Stimulated activated CD8-positive, alpha-beta memory T cell treated with anti-CD3 and anti-CD28 coated beads, Interleukin-7, amount 100 ng/mL, for 48 hours (primary cell): ENCODE measurements around the gene MICOS13.

Experiments
- DNase-seq, 2 donors: peaks; one replicate each; pipeline ENCODE4 v3.0.0-alpha.2; 2020; ENCODE audit warnings: low read depth in 1 of 2; ENCODE audit errors: extremely low read depth in 1 of 2

Gene MICOS13

DNA sequence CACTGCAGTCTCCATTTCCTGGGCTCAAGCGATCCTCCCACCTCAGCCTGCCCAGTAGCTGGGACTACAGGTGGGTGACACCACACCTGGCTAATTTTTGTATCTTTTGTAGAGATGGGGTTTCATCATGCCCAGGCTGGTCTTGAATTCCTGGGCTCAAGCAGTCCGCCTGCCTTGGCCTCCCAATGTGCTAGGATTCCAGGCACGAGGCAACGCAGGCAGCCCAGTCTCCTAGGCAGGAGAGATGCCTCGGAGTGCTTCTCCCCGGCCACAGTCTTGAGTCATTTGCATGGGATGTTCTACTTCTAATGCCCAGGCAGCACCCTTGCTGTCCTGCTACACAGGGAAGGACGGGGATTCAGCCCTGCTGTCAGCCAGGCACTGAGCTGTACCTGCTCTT lies 8.7 kb downstream of the MICOS13 start:
- no peak for DNase-seq

DNA sequence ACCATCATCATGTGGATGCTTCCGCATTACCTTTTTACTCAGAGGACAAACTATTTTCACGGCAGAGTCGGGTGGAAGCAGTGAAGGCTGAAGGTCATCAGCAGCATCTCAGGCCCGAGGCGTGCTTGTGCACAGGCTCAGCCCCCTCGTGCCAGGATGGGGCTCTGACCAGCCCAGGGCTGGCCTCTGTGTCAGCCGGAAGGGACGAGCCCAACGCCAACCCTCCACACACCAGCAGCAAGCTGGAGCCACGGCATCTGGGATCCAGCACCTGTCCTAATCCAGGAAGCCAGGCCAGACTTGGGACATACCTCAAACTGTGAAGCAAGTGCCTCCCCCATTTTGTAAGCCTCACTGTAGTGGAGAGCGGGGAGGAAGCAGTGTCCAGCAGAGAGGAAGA lies 11.1 kb downstream of the MICOS13 start:
- no peak for DNase-seq

DNA sequence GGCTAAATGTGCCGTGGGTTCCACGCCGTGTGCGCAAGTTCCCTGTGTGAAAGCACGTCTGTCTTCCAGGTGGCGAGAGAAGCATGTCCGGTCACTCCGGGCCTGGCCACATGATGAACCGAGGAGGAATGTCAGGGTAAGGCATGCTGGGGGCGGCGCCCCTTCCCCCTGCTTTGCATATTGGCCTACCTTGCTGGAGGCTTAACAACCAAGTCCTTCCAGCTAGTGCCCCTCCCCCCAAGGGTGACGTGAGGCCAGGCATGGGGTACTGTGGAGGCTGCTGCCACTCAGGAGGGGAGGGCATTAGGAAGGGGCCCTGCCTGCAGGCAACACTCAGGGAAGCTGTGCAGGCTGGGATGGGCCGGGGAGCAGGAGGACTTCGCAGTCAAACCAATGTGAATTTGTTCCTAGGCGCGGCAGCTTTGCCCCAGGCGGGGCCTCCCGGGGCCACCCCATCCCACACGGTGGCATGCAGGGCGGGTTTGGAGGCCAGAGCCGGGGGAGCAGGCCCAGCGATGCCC lies 12.5 kb downstream of the MICOS13 start:
- DNase-seq, result no peak

DNA sequence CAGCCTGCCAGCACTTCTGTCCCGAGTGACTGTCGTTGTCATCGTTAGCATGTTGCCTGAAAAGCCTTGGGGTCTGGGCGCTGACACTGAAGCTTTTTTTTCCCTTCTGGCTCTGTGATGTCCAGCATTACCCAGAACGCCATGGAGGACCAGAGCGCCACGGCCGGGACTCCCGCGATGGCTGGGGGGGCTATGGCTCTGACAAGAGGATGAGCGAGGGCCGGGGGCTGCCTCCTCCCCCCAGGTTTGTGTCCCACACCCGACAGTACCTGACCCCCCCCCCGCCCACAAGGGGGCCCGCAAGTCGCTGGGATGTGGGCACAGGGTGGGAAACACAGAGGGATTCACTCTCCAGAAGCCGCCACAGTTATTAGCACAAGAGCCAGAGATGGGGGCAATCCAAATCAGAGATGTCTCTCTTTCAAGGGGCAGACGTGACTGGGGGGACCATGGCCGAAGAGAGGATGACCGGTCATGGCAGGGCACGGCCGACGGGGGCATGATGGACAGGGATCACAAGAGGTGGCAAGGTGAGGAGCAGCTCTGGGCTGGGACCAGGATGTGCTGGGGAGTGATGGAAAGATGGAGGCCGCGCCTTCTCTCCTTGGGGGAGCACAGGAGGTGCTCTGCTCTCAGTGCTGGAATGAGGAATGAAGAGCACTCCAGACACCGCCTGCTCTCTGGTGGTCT lies 13.2 kb downstream of the MICOS13 start:
- DNase-seq, result no peak

DNA sequence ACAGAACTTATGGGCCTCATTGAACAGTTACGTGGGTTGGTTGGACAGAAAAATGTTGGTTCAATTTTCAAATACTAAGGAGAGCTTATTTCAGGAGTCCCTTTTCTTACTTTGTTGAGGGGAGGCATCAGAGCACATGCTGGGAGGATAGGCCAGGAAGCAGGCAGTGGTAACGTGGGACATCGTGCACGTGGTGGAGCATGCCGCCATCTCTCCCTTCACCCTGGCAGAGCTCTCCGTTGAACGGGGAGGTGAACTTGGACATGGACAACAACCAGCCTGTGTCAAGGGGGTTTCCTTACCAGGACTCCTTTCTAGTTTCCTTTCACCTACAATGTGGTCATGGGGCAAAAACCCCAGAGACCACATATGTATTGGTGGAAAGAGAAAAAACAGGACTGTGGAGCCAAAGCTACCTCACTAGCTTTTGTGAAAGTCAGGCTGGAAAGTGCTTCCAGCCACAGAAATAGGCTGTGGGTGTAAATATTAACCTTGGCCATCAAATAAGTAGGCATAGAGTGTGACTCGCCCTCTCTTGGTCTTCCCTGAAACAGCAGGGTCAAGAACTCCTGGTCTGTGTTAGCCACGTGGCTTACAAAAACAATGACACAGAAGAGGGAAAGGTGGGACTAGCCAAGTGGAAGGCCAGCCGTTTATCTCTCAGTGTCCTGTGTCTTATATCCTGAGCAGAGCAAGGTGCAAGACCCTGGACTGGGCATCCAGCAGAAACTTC lies 14.4 kb downstream of the MICOS13 start:
- no peak for DNase-seq

DNA sequence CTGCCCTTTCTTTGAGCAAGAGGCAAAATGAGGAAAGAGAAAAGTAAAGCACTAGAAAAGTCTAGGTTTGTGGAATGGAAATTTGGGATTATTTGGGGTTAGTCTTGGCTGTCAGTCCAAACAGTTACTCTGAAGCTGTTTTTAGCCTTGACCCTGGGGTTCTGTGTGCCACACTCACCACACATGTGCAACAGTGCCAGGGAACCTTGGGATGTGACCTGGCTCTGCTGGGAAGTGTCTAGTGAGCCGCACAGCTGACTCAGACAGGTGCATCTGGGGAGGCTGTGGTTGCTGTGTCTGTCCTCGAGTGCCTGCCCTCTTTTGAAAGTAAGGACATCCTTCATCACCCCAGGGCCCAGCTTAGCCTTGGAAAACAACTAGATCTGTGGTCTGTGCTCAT lies 15.8 kb downstream of the MICOS13 start:
- no peak for DNase-seq

DNA sequence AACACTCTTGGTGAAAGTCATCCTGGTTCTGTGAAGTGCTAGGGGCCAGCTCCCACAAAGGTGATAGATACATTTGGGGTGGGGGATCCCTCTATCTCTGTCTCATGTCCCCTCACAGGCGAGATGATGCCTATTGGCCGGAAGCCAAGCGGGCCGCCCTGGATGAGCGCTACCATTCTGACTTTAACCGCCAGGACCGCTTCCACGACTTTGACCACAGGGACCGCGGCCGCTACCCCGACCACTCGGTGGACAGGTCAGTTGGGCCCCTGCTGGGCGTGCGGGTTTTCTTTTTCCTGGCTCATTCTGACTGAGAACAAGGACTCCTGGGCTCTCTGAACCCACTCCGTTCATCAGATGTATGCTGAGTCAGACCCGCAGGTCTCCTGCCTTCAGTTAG lies 16.4 kb downstream of the MICOS13 start:
- no peak for DNase-seq

DNA sequence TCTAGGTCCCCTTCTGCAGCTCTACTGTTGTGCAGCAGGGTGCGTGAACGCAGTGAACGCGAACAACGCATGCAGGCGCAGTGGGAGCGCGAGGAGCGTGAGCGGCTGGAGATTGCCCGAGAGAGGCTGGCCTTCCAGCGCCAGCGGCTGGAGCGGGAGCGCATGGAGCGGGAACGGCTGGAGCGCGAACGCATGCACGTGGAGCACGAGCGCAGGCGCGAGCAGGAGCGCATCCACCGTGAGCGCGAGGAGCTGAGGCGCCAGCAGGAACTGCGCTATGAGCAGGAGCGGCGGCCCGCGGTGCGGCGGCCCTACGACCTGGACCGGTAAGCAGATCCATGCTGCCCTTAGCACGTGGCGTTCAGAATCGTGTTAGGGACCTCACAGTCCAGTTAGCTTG lies 18.8 kb downstream of the MICOS13 start:
- DNase-seq, result no peak

DNA sequence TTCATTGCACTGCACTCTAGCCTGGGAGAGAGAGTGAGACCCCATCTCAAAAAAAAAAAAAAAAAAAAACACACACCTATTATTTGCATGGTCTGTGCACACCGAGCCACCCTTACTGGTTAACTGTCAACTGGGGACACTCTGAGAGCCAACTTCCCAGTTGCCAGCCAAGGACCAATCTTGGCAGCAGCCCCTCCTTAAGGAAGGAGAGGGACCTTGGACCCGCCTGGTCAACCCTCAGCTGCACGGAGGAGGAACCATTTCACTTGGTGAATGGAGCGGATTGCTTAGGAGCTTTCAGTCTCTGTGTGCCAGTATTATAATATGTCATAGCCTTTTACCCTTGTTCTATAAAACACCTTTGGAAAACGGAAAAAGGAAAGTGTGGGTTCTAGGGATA lies 24.9 kb downstream of the MICOS13 start:
- no peak for DNase-seq

DNA sequence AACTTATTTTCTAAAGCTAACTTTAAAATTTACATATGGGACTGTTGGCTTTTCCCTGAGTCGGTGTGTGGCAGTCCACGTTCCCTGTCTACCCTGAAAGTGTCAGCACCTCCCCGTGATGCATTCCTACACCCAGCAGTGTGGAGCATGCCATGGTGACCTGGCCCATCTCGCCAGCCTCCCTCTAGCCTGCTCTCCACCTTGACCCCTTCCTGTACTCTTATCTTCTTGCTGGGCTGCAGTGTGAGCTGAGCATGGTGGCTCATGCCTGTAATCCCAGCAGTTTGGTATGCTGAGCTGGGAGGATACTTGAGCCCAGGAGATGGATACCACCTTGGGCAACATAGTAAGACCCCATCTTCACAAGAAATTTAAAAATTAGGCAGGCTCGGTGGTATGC lies 25.4 kb downstream of the MICOS13 start:
- no peak for DNase-seq

DNA sequence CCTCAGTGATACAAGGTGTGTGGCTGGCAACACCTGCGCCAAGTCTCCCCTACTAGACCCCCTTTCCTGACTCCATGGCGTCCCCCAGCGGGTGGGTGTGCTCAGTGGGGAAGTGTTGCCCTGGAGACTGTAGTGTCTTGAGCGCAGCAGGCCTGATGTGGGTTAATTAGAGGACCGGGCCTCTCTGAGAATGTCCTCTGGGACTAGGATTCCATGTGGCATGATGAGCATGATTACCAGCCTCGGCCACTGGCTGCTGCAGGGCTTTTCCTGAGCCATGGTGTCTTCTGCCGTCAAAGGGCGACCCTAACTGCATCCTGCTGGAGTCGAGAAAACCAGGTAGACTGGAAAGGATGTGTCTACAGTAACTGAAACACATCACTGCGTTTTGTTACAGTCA lies 28.1 kb downstream of the MICOS13 start:
- no peak for DNase-seq

DNA sequence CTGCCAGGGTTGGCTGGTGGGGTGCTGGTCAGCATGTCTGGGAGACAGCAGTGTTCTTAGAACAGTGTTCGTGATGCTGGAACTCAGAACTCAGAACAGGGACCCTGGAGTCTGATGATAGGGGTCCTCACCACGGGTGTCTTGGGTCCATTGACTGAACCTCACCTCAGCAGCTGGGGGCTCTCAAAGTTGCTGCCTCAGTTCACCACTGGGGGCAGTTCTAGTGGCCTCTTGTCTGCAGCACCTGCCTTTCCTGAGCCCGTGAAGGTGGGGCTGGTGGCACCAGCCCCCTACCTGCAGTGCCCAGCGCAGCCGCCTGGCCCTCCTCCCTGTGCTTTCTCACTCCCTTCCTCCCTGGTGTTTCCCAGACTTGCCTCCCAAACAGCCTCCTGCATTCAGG lies 29.0 kb downstream of the MICOS13 start:
- no peak for DNase-seq

DNA sequence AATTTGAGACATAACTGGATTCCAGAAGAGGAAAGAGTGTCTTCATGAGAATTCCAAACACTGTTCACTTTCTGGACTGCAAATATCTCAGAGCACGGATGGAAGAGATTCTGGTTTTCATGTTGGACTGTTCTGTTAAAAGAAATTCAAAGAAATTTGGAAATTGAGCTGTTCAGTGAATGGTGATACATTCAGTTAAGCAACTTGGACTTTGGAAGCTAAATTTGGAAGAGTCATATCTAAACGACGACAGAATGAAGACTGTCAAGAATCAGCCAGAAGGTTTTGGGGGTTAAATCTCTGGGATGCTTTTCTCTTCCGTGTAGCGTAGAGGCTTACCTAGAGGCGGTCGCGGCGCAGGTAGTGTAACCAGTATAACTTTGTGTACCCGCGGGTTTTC lies 31.9 kb downstream of the MICOS13 start:
- no peak for DNase-seq

DNA sequence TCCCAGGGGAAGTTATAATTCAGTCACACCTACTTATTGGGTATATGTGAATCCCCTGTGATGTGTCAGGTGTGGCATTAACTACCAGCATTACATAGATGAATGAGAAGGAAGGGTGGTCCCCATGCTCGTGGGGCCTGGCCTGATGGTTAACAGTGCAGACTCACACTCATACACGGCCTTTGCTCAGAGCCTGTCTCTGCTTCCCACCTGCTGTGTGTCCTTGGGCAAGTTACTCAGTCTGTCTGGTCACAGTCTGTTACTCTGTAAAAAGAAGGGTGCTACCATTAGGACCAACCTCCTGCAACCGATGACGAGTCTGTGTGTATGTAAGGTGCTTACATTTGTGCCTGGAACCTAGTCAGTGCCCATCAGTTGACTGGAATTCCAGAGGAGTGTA lies 33.6 kb downstream of the MICOS13 start:
- DNase-seq, result no peak

DNA sequence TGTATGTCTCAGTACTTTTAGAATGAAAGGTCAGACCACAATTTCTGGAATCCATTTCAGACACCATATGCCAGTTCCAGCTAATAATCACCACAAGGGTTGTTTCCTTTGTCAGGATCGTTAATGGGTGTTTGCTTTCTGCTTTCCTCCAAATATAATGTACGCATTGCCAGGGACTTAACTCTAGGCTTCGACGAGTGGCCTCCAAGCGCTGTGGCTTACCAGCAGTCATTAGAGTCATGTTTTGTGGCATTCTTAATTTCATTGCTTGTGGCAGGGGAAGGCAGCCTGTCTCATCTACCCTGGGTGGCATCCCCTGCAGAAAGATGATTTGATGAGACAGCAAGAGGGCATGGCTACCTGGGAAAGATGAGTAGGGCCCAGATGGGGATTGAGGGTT lies 34.9 kb downstream of the MICOS13 start:
- no peak for DNase-seq

DNA sequence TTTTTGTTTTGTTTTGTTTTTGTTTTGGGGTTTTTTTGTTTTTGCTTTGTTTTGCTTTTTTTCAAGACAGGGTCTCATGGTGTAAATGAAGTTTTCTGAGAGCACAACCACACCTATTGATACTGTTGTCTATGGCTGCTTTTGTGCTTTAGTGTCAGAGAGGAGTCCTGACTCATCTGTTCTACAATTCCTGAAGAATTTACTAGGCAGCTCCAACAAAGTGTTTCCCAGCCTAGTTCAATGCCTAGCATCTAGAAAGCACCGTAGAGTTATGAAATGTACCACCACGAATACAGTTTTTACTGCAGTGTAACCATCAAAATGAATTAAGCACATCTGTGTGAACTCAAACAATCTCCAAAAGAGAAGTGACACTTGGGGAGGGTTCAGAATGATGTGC lies 36.3 kb downstream of the MICOS13 start:
- no peak for DNase-seq

DNA sequence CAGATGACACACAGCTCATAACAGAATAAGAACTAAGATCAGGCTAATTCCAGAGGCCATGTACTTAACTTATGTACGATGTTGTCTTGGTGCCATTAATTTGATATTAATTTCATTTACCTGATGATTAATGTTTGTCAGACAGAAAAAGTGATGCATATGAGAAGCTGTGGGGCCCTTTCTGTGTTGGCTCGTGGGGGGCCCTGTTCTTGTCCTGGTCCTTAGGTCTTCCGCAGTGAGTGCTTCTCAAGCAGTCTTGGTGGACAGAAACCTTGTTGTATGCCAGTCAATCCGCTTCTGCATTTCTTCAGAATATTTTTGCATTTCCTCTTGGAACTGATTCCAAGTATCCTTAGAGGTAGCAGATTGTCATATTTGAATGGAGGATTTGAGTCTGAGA lies 37.3 kb downstream of the MICOS13 start:
- no peak for DNase-seq

DNA sequence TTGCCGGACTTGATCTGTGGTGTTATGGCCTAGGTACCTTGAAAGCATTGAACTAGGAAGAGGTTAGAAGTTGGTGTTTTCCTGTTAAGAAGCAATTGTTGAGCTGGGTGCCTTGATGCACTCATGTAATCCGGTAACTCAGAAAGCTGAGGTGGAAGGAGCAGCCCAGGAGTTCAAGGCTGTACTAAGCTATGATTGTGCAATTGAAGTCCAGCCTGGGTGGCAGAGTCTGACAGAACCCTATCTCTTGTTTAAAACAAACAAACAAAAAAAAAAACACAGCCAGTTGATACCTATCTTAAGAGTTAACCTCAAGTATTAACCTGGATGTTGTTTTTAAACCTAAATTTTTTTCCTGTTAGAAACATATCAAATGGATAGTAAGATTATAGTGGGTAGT lies 38.1 kb downstream of the MICOS13 start:
- no peak for DNase-seq

DNA sequence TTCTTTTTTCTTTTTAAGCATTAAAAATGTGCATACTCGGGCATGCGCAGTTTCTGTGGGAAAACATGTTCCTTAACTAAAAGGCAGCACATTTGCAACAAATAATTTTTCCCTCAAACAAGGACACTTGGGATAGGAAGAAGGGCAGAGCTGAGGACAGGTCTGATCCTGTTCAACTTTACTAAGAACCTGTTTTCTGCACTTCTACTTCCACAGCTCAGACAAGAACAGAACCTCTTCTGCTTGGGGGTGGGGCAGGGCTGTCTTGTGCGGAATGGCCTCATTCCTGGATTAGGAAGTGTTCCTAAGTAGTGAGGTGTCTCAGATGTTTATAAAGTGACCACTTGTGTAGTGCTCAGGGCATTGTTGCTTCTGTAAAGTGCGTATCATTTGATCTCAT lies 39.1 kb downstream of the MICOS13 start:
- DNase-seq, result no peak

DNA sequence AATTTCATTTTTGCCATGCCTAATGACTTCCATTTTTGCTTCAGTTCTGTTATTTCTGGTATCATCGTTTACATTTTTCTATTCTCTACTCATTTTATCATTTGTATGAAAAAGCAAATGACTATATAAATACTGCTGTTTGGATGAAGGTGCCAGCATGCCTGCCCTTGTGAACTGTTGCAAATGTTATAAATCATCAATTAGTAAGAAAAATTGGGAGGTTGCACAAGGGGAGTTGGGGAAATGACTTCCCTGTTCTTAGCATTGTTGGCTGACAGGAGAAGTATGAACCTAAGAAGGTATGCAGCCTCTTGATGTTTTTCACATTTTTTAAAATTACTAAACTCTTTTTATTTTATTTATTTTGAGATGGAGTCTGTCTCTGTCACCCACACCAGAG lies 42.3 kb downstream of the MICOS13 start:
- DNase-seq, result no peak

DNA sequence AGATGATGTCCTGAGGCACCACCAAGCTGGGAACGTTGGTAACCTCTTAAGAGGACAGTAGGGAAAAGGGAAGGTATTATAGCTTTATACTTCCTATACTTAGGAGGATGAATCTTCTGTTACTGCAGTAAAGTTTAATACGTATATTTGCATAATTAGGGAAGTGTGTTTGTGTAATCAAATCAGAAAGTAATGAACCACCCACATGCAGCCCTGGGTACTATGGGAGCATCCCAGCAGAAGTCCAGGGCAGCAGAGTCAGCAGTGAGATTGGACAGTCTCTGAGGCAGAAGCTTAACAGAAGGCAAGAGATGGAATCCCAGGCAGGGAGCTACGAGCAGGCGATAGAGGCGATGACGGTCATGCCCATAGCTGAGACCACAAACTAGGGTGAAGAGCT lies 44.9 kb downstream of the MICOS13 start:
- no peak for DNase-seq

DNA sequence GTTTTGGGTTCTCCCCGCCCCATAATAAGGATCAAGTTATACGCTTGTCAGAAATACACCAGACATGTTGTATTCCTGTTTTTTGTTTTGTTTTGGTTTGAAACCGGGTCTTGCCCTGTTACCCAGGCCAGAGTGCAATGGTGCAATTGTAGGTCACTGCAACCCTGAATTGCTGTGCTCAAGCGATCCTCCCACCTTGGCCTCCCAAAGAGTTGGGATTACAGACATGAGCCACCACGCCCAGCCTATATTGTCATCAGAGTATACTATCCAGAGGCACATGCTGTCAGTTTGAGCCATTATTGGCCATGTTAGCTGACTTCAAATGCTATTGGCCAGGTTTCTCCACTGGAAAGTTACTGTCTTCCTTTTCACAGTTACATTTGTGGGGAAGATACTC lies 47.7 kb downstream of the MICOS13 start:
- no peak for DNase-seq

DNA sequence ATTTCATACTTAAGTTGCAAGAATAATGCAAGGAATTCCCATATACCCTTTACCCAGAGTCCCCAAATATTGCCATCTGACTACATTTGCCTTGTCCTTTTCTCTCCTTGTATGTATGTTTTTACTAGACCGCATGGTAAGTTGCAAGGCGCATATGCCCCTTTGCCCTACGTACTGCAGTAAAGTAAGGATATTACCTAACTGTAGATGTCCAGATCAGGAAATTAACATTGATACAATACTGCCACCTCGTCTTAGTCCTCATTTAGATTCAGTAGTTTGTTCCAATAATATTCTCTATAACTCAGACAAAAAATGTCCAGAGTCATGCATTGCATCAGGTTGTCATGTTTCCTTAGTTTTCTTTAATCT lies 48.1 kb downstream of the MICOS13 start:
- no peak for DNase-seq
